Endodermal cell (in vitro differentiated cells): ENCODE measurements around the gene PARD3B. TPM values are rescaled to one million over a fixed set of nuclear protein-coding genes. Genes with fewer than 3 reads are reported as not detected.

Experiments used
- DNase-seq: peaks from one replicate; pipeline ENCODE4 v3.0.0-alpha.2; 2017
- H3K27ac ChIP-seq: 2 replicates; pipeline ENCODE4 v1.5.1; 2013; ENCODE audit warnings: mild to moderate bottlenecking, low read depth, low read length, moderate library complexity
- H3K27me3 ChIP-seq: 2 replicates; pipeline ENCODE4 v1.6.1; 2013; ENCODE audit warnings: mild to moderate bottlenecking, low read length, moderate library complexity; ENCODE audit not compliant: insufficient read depth, control insufficient read depth, poor library complexity, severe bottlenecking
- H3K36me3 ChIP-seq: 2 replicates; pipeline ENCODE4 v1.7.0; 2013; ENCODE audit warnings: mild to moderate bottlenecking, low read length, moderate library complexity; ENCODE audit not compliant: control insufficient read depth, insufficient read depth
- H3K4me1 ChIP-seq: one replicate; pipeline ENCODE4 v1.7.0; 2013; ENCODE audit warnings: low read length; ENCODE audit not compliant: control insufficient read depth, insufficient read depth
- H3K4me3 ChIP-seq: 2 replicates; pipeline ENCODE4 v1.5.1; 2013; ENCODE audit warnings: mild to moderate bottlenecking, low read length, moderate library complexity
- H3K9ac ChIP-seq: 2 replicates; pipeline ENCODE4 v1.6.1; 2013; ENCODE audit warnings: mild to moderate bottlenecking, low read length, moderate library complexity; ENCODE audit not compliant: poor library complexity, severe bottlenecking; ENCODE audit errors: extremely low read depth
- H3K9me3 ChIP-seq: 2 replicates; pipeline ENCODE4 v1.6.1; 2013; ENCODE audit warnings: mild to moderate bottlenecking, low read length, moderate library complexity; ENCODE audit not compliant: control insufficient read depth
- H3K27ac Mint-ChIP-seq: 2 replicates; pipeline ENCODE4 v1.8.0; 2020; ENCODE audit warnings: mixed read lengths
- H3K27me3 Mint-ChIP-seq: 2 replicates; pipeline ENCODE4 v1.8.0; 2021; ENCODE audit warnings: mild to moderate bottlenecking, mixed read lengths; ENCODE audit not compliant: insufficient read depth
- H3K36me3 Mint-ChIP-seq: 2 replicates; pipeline ENCODE4 v1.8.0; 2020; ENCODE audit warnings: low read depth, mixed read lengths
- H3K4me1 Mint-ChIP-seq: 2 replicates; pipeline ENCODE4 v1.8.0; 2020; ENCODE audit warnings: mixed read lengths
- H3K4me3 Mint-ChIP-seq: 2 replicates; pipeline ENCODE4 v1.8.0; 2020; ENCODE audit warnings: mild to moderate bottlenecking, moderate library complexity, mixed read lengths
- H3K9me3 Mint-ChIP-seq: 2 replicates; pipeline ENCODE4 v1.8.0; 2020; ENCODE audit warnings: mild to moderate bottlenecking, mixed read lengths
- WGBS, 2 experiments: methylation state at CpG; one replicate each; pipeline versions ENCODE4 v1.1.5 to v1.1.7; 2013; ENCODE audit warnings: missing lambda C conversion rate in 2 of 2, mixed read lengths in 1 of 2; ENCODE audit not compliant: insufficient coverage in 1 of 2, insufficient read length in 1 of 2; 5-methylcytosine and 5-hydroxymethylcytosine counted together
- total RNA-seq, 2 donors: library from RNA; stranded (reverse); fragmentation: NEBNext Ultra II Directional in 1 of 2; extraction: Animal tissue kit (Norgen Biotek cat#: 25700) in 1 of 2; gene quantifications; 2 replicates in 1 of 2; 3 replicates in 1 of 2; pipeline ENCODE4 v1.2.1, GENCODE V29; 2021
- TF ChIP-seq, protein P1 (sequence below): fragments of 200-600 bp; sonication (generic); conservative IDR thresholded peaks from 2 replicates; pipeline ENCODE4 v1.5.0; 2021; ENCODE audit warnings: antibody characterized with exemption, mild to moderate bottlenecking

The PARD3B gene
- total RNA-seq, 2 donors from 2014 or later: 2.5 to 5.6 TPM

DNA sequence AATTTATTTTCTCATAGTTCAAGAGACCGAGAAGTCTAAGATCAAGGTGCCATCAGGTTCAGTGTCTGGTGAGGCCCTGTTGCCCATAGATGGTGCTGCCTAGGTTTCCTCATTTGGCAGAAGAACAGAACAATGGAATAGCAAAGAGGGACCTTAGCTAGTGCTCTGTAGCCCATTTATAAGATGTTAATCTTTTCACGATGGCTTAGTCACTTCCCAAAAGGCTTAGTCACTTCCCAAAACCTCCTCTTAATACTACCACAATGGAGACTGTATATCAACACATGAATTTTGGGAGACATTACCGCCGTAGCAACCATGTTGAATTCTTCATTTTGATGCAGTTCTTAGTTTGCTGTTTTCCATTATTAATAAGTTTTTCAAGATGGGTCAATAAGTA is 890.7 kb downstream of the PARD3B start:
- H3K27me3 ChIP-seq: peaks cover 17% of the 10 kb centered on the region
- no peak overlapping the region for H3K27ac Mint-ChIP-seq
- H3K9me3 Mint-ChIP-seq: no peaks in the 10 kb centered on the region

DNA sequence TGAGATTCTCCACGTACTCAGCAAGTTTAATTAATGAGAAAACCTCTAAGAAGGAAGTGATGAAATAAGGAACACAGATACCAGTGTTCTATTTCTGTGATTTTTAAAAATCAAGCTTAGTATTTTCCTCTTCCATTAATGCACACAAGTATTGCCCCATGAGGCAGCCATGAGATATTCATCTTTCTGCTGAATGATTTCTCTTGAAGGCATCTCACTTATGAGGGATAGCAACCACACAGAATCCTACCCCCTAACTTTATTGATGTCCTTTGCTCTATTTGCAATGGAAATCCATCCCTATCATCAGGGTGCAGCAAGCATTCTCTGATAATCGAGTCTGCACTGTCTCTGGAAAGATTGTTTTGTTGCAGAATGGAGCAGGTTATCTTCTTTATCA is 893.0 kb downstream of the PARD3B start:
- Histone ChIP-seq H3K4me3 (no peak overlapping the region), H3K9me3 (no peaks in the 10 kb centered on the region), H3K36me3 (no peaks in the 10 kb centered on the region), H3K9ac (no peak overlapping the region), H3K27ac (no peak overlapping the region), H3K4me1 (no peaks in the 10 kb centered on the region), H3K27me3 (peaks cover 17% of the 10 kb centered on the region)
- Mint-ChIP-seq H3K4me3 (no peak overlapping the region), H3K4me1 (peaks cover 5% of the 10 kb centered on the region), H3K27ac (no peak overlapping the region), H3K36me3 (no peaks in the 10 kb centered on the region), H3K9me3 (no peaks in the 10 kb centered on the region), H3K27me3 (peaks cover 6% of the 10 kb centered on the region)
- DNase-seq: no peak
- TF ChIP-seq, protein P1, sequence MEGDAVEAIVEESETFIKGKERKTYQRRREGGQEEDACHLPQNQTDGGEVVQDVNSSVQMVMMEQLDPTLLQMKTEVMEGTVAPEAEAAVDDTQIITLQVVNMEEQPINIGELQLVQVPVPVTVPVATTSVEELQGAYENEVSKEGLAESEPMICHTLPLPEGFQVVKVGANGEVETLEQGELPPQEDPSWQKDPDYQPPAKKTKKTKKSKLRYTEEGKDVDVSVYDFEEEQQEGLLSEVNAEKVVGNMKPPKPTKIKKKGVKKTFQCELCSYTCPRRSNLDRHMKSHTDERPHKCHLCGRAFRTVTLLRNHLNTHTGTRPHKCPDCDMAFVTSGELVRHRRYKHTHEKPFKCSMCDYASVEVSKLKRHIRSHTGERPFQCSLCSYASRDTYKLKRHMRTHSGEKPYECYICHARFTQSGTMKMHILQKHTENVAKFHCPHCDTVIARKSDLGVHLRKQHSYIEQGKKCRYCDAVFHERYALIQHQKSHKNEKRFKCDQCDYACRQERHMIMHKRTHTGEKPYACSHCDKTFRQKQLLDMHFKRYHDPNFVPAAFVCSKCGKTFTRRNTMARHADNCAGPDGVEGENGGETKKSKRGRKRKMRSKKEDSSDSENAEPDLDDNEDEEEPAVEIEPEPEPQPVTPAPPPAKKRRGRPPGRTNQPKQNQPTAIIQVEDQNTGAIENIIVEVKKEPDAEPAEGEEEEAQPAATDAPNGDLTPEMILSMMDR: no peak
- 33 to 95% methylated on average over 1 to 2 of the region's 2 CpGs for WGBS, 2 experiments

More for the DNA sequence above, 890.7 kb downstream of the PARD3B start:
- no peaks in the 10 kb centered on the region for H3K36me3 ChIP-seq
- Mint-ChIP-seq H3K27me3 (peaks cover 6% of the 10 kb centered on the region), H3K36me3 (no peaks in the 10 kb centered on the region), H3K4me1 (peaks cover under 1% of the 10 kb centered on the region), H3K4me3 (no peak overlapping the region)
- DNase-seq: no peak
- no peak overlapping the region for H3K27ac ChIP-seq
- TF ChIP-seq, protein P1: no peak
- H3K4me1 ChIP-seq: no peaks in the 10 kb centered on the region
- H3K4me3 ChIP-seq: no peak overlapping the region
- H3K9ac ChIP-seq: no peak overlapping the region
- 92 to 100% methylated on average over 1 to 4 of the region's 4 CpGs for WGBS, 2 experiments
- H3K9me3 ChIP-seq: no peaks in the 10 kb centered on the region

DNA sequence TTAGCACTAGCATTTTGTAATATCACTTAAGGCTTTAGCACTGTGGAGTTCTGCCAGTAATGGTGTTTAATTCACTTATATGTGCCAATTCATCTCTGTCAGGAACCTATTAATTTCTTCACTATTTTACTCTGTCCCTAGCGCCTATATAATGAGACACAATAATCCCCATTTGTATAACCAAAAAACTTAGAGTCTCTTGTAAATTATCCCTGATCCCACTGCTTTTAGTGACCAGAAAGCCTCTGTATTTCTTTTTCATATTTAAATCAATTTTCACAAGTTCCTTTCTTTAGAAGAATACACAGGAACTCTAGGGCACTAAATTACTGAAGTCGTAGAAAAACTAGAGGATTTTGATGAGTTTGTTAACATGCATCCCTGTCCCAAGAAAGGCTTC is 894.3 kb downstream of the PARD3B start:
- H3K9me3 Mint-ChIP-seq: peaks cover 4% of the 10 kb centered on the region
- no peak overlapping the region for H3K4me3 Mint-ChIP-seq
- no peaks in the 10 kb centered on the region for H3K36me3 Mint-ChIP-seq
- Histone ChIP-seq H3K27me3 (peaks cover 17% of the 10 kb centered on the region), H3K36me3 (no peaks in the 10 kb centered on the region), H3K4me1 (no peaks in the 10 kb centered on the region), H3K9ac (no peak overlapping the region), H3K9me3 (no peaks in the 10 kb centered on the region), H3K4me3 (no peak overlapping the region), H3K27ac (no peak overlapping the region)
- 64 to 70% methylated on average over 2 of the region's 2 CpGs for WGBS, 2 experiments
- no peak for DNase-seq
- no peak overlapping the region for H3K27ac Mint-ChIP-seq
- peaks cover 6% of the 10 kb centered on the region for H3K27me3 Mint-ChIP-seq
- TF ChIP-seq, protein P1: no peak
- H3K4me1 Mint-ChIP-seq: peaks cover 5% of the 10 kb centered on the region
